ENCODE results near the gene CAMKMT. TPM values are rescaled to one million over a fixed set of nuclear protein-coding genes. Genes with fewer than 3 reads are reported as not detected.

The CAMKMT gene
- total RNA-seq, 2 experiments from 2014 or later = 25.7 to 27.4 TPM

- ChIA-PET CTCF (ENCODE audit: unreplicated experiment) (no interaction called here), POLR2A (no interaction called here)
- TF ChIP-seq CTCF (conservative IDR thresholded peaks at IDR 0.05; ENCODE audit: low read length) = no peak
- TF ChIP-seq EZH2phosphoT487 (IDR thresholded peaks at IDR 0.05; ENCODE audit: borderline replicate concordance, low read depth, low read length) = no peak
- Histone ChIP-seq H3K27ac (ENCODE audit: low read depth, low read length, poor library complexity, severe bottlenecking) (no peak overlapping the region), H3K4me3 (ENCODE audit: low read depth, low read length, poor library complexity, severe bottlenecking) (no peak overlapping the region), H3K4me2 (ENCODE audit: low read length) (no peak overlapping the region), H3K9me3 (ENCODE audit: low read length) (no peaks in the 10 kb centered on the region), H4K20me1 (ENCODE audit: insufficient read depth, low read length) (no peaks in the 10 kb centered on the region), H3K79me2 (ENCODE audit: insufficient read depth, low read depth, low read length) (no peaks in the 10 kb centered on the region), H2AFZ (ENCODE audit: low read length) (no peak overlapping the region), H3K36me3 (ENCODE audit: insufficient read depth, low read length) (no peaks in the 10 kb centered on the region), H3K4me1 (ENCODE audit: insufficient read depth, low read length, poor library complexity, severe bottlenecking) (no peaks in the 10 kb centered on the region), H3K9me2 (ENCODE audit: insufficient read depth, low read length) (no peaks in the 10 kb centered on the region)
- no TSS peak for BruUV-seq (replicated peaks)
- intact Hi-C loops (cut with micrococcal nuclease; ENCODE audit: unreplicated experiment) = no loop called here
- DNase-seq (ENCODE audit: low spot score) = no peak
Observed at GRCh38 chr2:44687686-44688455, 326.1 kb downstream of the CAMKMT start.

DNA sequence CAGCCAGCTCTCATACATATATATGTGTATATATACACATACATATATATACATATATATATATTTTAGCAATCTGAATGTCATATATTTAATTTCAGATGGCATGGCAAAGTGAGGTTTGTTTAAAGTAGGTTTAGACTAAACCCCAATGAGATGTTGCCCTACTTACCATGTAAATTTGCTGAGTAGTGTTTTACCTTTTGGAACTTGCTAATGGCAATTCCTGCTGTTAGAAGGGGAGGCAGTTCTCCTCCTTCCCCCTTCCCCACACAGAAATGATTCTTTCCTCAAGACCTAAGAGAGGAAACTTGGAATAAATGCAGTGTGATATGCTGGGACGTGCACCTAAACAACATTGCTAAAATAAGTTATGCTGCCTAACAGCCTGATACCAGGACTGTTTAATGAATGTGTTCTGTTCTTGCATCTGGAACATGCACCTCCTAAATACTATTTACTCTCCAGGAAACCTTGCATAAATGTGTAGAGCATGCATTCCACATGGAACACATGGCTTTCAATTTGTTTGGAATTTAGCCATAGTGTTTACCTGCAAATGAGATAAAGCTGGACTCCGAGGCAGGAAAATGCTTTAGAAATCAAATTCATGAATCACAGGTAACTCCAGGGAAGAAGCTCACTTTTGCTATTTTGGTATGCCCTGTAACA lies 326.8 kb downstream of the CAMKMT start:
- H3K36me3 ChIP-seq (ENCODE audit: insufficient read depth, low read length) = no peaks in the 10 kb centered on the region
- CTCF ChIA-PET (ENCODE audit: unreplicated experiment) = no interaction called here
- TF ChIP-seq EZH2phosphoT487 (IDR thresholded peaks at IDR 0.05; ENCODE audit: borderline replicate concordance, low read depth, low read length) = no peak
- no peak for TF ChIP-seq CTCF (conservative IDR thresholded peaks at IDR 0.05; ENCODE audit: low read length)
- no TSS peak for BruUV-seq (replicated peaks)
- intact Hi-C loops (cut with micrococcal nuclease; ENCODE audit: unreplicated experiment) = no loop called here
- H3K9me3 ChIP-seq (ENCODE audit: low read length) = no peaks in the 10 kb centered on the region
- H2AFZ ChIP-seq (ENCODE audit: low read length) = no peak overlapping the region
- POLR2A ChIA-PET = no interaction called here
- no peak overlapping the region for H3K4me2 ChIP-seq (ENCODE audit: low read length)
- no peaks in the 10 kb centered on the region for H4K20me1 ChIP-seq (ENCODE audit: insufficient read depth, low read length)
- no peak overlapping the region for H3K27ac ChIP-seq (ENCODE audit: low read depth, low read length, poor library complexity, severe bottlenecking)
- H3K4me3 ChIP-seq (ENCODE audit: low read depth, low read length, poor library complexity, severe bottlenecking) = no peak overlapping the region
- H3K4me1 ChIP-seq (ENCODE audit: insufficient read depth, low read length, poor library complexity, severe bottlenecking) = no peaks in the 10 kb centered on the region
- H3K79me2 ChIP-seq (ENCODE audit: insufficient read depth, low read depth, low read length) = no peaks in the 10 kb centered on the region
- DNase-seq (ENCODE audit: low spot score) = no peak
- no peaks in the 10 kb centered on the region for H3K9me2 ChIP-seq (ENCODE audit: insufficient read depth, low read length)

DNA sequence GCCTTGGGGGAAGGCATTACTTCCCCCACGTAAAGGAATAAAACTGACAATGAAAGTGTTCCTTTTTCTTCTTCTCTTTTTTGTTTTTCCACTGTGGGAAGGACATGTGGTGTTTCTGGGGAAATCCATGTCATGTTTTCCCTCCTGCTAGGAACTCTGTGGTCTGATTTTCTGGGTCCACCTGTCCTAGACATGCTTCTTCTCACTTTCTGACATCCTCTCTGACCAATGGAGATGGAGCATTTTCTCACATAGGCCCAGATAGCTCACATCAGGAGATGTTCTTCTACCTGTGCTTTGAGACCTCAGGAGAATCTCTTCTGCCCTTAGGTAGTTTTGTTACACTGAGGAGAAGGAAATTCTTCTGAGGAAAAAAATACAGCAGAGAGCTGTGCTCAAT lies 327.8 kb downstream of the CAMKMT start:
- H3K4me1 ChIP-seq (ENCODE audit: insufficient read depth, low read length, poor library complexity, severe bottlenecking) = no peaks in the 10 kb centered on the region
- no peak overlapping the region for H3K27ac ChIP-seq (ENCODE audit: low read depth, low read length, poor library complexity, severe bottlenecking)
- no peaks in the 10 kb centered on the region for H4K20me1 ChIP-seq (ENCODE audit: insufficient read depth, low read length)
- ChIA-PET CTCF (ENCODE audit: unreplicated experiment) (no interaction called here), POLR2A (no interaction called here)
- BruUV-seq (replicated peaks) = no TSS peak
- intact Hi-C loops (cut with micrococcal nuclease; ENCODE audit: unreplicated experiment) = no loop called here
- no peaks in the 10 kb centered on the region for H3K79me2 ChIP-seq (ENCODE audit: insufficient read depth, low read depth, low read length)
- no peak overlapping the region for H2AFZ ChIP-seq (ENCODE audit: low read length)
- H3K4me2 ChIP-seq (ENCODE audit: low read length) = no peak overlapping the region
- H3K36me3 ChIP-seq (ENCODE audit: insufficient read depth, low read length) = no peaks in the 10 kb centered on the region
- TF ChIP-seq EZH2phosphoT487 (IDR thresholded peaks at IDR 0.05; ENCODE audit: borderline replicate concordance, low read depth, low read length) = no peak
- no peak for TF ChIP-seq CTCF (conservative IDR thresholded peaks at IDR 0.05; ENCODE audit: low read length)
- no peak overlapping the region for H3K4me3 ChIP-seq (ENCODE audit: low read depth, low read length, poor library complexity, severe bottlenecking)
- no peaks in the 10 kb centered on the region for H3K9me3 ChIP-seq (ENCODE audit: low read length)
- DNase-seq (ENCODE audit: low spot score) = no peak
- no peaks in the 10 kb centered on the region for H3K9me2 ChIP-seq (ENCODE audit: insufficient read depth, low read length)
